H1 (cell line): ENCODE results near the gene HS6ST2. TPM values are rescaled to one million over a fixed set of nuclear protein-coding genes. Genes with fewer than 3 reads are reported as not detected.

Experiments
- CTCF ChIA-PET: fragments of 300-600 bp; sonication (Branson Sonifier 250); formaldehyde crosslinking; loops from one replicate; lab custom pipeline; 2021; ENCODE audit not compliant: partially characterized antibody; lab: Charles Lee
- POLR2A ChIA-PET: fragments of 300-600 bp; sonication (Branson Sonifier 250); formaldehyde crosslinking; loops from one replicate; lab custom pipeline; 2021; ENCODE audit warnings: inconsistent platforms; ENCODE audit not compliant: partially characterized antibody; lab: Charles Lee
- DNase-seq, 2 experiments: peaks; one replicate each; pipeline versions ENCODE4 v3.0.0 to v3.0.0-alpha.2; 2010 to 2022; ENCODE audit warnings: low spot score in 2 of 2, low read depth in 1 of 2, mixed read lengths in 1 of 2
- FAIRE-seq: peaks from 2 replicates; lab custom pipeline; 2011; peaks lifted over from hg19 to GRCh38; lab: Jason Lieb, UNC
- H2AFZ ChIP-seq: 2 replicates; pipeline ENCODE4 v1.8.1; 2012; ENCODE audit warnings: low read length, inconsistent platforms
- H2AK5ac ChIP-seq: 2 replicates; pipeline ENCODE4 v1.6.1; 2013; ENCODE audit warnings: low read depth, low read length
- H2BK120ac ChIP-seq: replicated peaks from 2 replicates; pipeline ENCODE3; 2013; ENCODE audit warnings: low read depth, low read length, inconsistent platforms
- H2BK12ac ChIP-seq: 2 replicates; pipeline ENCODE4 v1.6.1; 2013; ENCODE audit warnings: low read depth, low read length
- H2BK15ac ChIP-seq: 2 replicates; pipeline ENCODE4 v1.6.1; 2013; ENCODE audit warnings: low read length
- H2BK20ac ChIP-seq: 2 replicates; pipeline ENCODE4 v1.6.1; 2013; ENCODE audit warnings: low read length
- H2BK5ac ChIP-seq: 2 replicates; pipeline ENCODE4 v1.6.1; 2013; ENCODE audit warnings: low read depth, low read length
- H3K14ac ChIP-seq: 2 replicates; pipeline ENCODE4 v1.6.1; 2013; ENCODE audit warnings: inconsistent platforms; ENCODE audit not compliant: insufficient read length
- H3K18ac ChIP-seq: 2 replicates; pipeline ENCODE4 v1.6.1; 2013; ENCODE audit warnings: low read length; ENCODE audit errors: extremely low read depth
- H3K23ac ChIP-seq: 2 replicates; pipeline ENCODE4 v1.6.1; 2013; ENCODE audit warnings: inconsistent platforms; ENCODE audit not compliant: insufficient read length
- H3K23me2 ChIP-seq: 2 replicates; pipeline ENCODE4 v1.6.1; 2013; ENCODE audit warnings: low read depth, low read length
- H3K27ac ChIP-seq: 2 replicates; pipeline ENCODE4 v1.6.1; 2011; ENCODE audit warnings: low read depth, low read length, inconsistent platforms
- H3K27me3 ChIP-seq, 4 experiments: replicated peaks in 1 of 4; 1 replicate in 1 of 4; 2 replicates in 3 of 4; pipeline versions ENCODE4 v1.6.1 to v1.8.1; 2011 to 2013; ENCODE audit warnings: low read length in 3 of 4, mild to moderate bottlenecking in 3 of 4, inconsistent platforms in 2 of 4, mixed read lengths in 2 of 4, moderate library complexity in 1 of 4; ENCODE audit not compliant: control insufficient read depth in 3 of 4, insufficient read depth in 3 of 4; ENCODE audit errors: extremely low read depth in 1 of 4
- H3K36me3 ChIP-seq, 4 experiments: 2 replicates each; pipeline versions ENCODE4 v1.6.1 to v1.8.1; 2011 to 2013; ENCODE audit warnings: mild to moderate bottlenecking in 4 of 4, low read length in 3 of 4, moderate library complexity in 2 of 4, control low read depth in 1 of 4, inconsistent platforms in 1 of 4; ENCODE audit not compliant: insufficient read depth in 4 of 4, control insufficient read depth in 2 of 4
- H3K4ac ChIP-seq: replicated peaks from 2 replicates; pipeline ENCODE3; 2013; ENCODE audit warnings: low read length, low read depth, mixed read lengths, inconsistent platforms; ENCODE audit not compliant: insufficient read length
- H3K4me1 ChIP-seq, 4 experiments: replicated peaks in 1 of 4; 1 replicate in 1 of 4; 2 replicates in 3 of 4; pipeline versions ENCODE4 v1.6.1 to v1.8.1; 2011 to 2013; ENCODE audit warnings: low read length in 3 of 4, inconsistent platforms in 2 of 4, mixed read lengths in 1 of 4; ENCODE audit not compliant: insufficient read depth in 4 of 4, control insufficient read depth in 3 of 4
- H3K4me2 ChIP-seq, 2 experiments: 2 replicates each; pipeline versions ENCODE4 v1.6.1 to v1.8.1; 2011 to 2013; ENCODE audit warnings: low read depth in 2 of 2, low read length in 2 of 2, control low read depth in 1 of 2, inconsistent platforms in 1 of 2, mild to moderate bottlenecking in 1 of 2; ENCODE audit not compliant: insufficient read depth in 1 of 2
- H3K4me3 ChIP-seq, 4 experiments: fragments of 200-600, 300-600 bp in 1 of 4; sonication (generic), shearing (Covaris generic), sonication (Bioruptor Twin) in 1 of 4; 2 replicates each; pipeline versions ENCODE4 v1.5.1 to v1.8.1; 2011 to 2016; ENCODE audit warnings: low read length in 4 of 4, low read depth in 3 of 4, control low read depth in 2 of 4, inconsistent platforms in 2 of 4, mild to moderate bottlenecking in 2 of 4, mixed read lengths in 1 of 4, moderate library complexity in 1 of 4; ENCODE audit not compliant: insufficient read depth in 2 of 4; ENCODE audit errors: extremely low read depth in 1 of 4
- H3K56ac ChIP-seq: replicated peaks from 2 replicates; pipeline ENCODE3; 2013; ENCODE audit warnings: low read depth, mild to moderate bottlenecking, mixed read lengths, low read length, inconsistent platforms; ENCODE audit not compliant: insufficient read length
- H3K79me1 ChIP-seq: 2 replicates; pipeline ENCODE4 v1.6.1; 2013; ENCODE audit warnings: low read depth, low read length, control low read depth
- H3K79me2 ChIP-seq, 2 experiments: 2 replicates each; pipeline versions ENCODE4 v1.6.1 to v1.8.1; 2012 to 2013; ENCODE audit warnings: low read length in 2 of 2, mild to moderate bottlenecking in 2 of 2, inconsistent platforms in 1 of 2; ENCODE audit not compliant: insufficient read depth in 2 of 2, control insufficient read depth in 1 of 2
- H3K9ac ChIP-seq, 4 experiments: replicated peaks in 1 of 4; 1 replicate in 1 of 4; 2 replicates in 3 of 4; pipeline versions ENCODE4 v1.6.1 to v1.8.1; 2011 to 2013; ENCODE audit warnings: low read depth in 3 of 4, low read length in 3 of 4, control low read depth in 2 of 4, mild to moderate bottlenecking in 2 of 4, moderate library complexity in 2 of 4, inconsistent platforms in 1 of 4; ENCODE audit errors: extremely low read depth in 1 of 4
- H3K9me3 ChIP-seq, 2 experiments: 2 replicates each; pipeline versions ENCODE4 v1.6.1 to v1.8.1; 2012 to 2013; ENCODE audit warnings: mild to moderate bottlenecking in 2 of 2, moderate library complexity in 2 of 2, control low read depth in 1 of 2, inconsistent platforms in 1 of 2, low read depth in 1 of 2, low read length in 1 of 2, mixed read lengths in 1 of 2; ENCODE audit not compliant: insufficient read depth in 2 of 2
- H4K20me1 ChIP-seq, 2 experiments: replicated peaks in 1 of 2; 2 replicates each; pipeline versions ENCODE3 to v1.8.1; 2011 to 2013; ENCODE audit warnings: inconsistent platforms in 2 of 2, low read length in 2 of 2, mild to moderate bottlenecking in 1 of 2; ENCODE audit not compliant: insufficient read depth in 2 of 2, control insufficient read depth in 1 of 2
- H4K5ac ChIP-seq: 2 replicates; pipeline ENCODE4 v1.6.1; 2013; ENCODE audit warnings: low read length, low read depth, mixed read lengths, inconsistent platforms; ENCODE audit not compliant: insufficient read length
- H4K8ac ChIP-seq: 2 replicates; pipeline ENCODE4 v1.8.0; 2013; ENCODE audit warnings: mild to moderate bottlenecking, moderate library complexity, low read length, inconsistent platforms; ENCODE audit not compliant: insufficient read depth; ENCODE audit errors: extremely low read depth
- H4K91ac ChIP-seq: replicated peaks from 2 replicates; pipeline ENCODE3; 2013; ENCODE audit warnings: low read length, mixed read lengths, inconsistent platforms; ENCODE audit not compliant: insufficient read length
- ATF3 ChIP-seq: IDR thresholded peaks from 2 replicates; pipeline ENCODE4 v1.6.1; 2011; ENCODE audit warnings: low read depth, mild to moderate bottlenecking, low read length; ENCODE audit not compliant: insufficient read depth
- CBX5 ChIP-seq: fragments of 300-800, 300-1000 bp; sonication (generic); IDR thresholded peaks from 2 replicates; pipeline ENCODE4 v1.7.1; 2016; ENCODE audit warnings: antibody characterized with exemption, low read length, low read depth
- CEBPB ChIP-seq: IDR thresholded peaks from 2 replicates; pipeline ENCODE4 v1.6.1; 2012; ENCODE audit warnings: low read depth, low read length
- E2F6 ChIP-seq: IDR thresholded peaks from 2 replicates; pipeline ENCODE4 v1.6.1; 2012; ENCODE audit warnings: inconsistent platforms
- GTF2F1 ChIP-seq: IDR thresholded peaks from 2 replicates; pipeline ENCODE4 v1.6.1; 2012; ENCODE audit warnings: low read depth, low read length, improper control_type of control experiment, borderline replicate concordance
- JUN ChIP-seq: IDR thresholded peaks from 2 replicates; pipeline ENCODE4 v1.6.1; 2011; ENCODE audit warnings: low read depth, mild to moderate bottlenecking, improper control_type of control experiment, low read length
- JUND ChIP-seq: IDR thresholded peaks from 2 replicates; pipeline ENCODE4 v1.6.1; 2011; ENCODE audit warnings: mild to moderate bottlenecking, improper control_type of control experiment, low read length
- KDM1A ChIP-seq: fragments of 200-600, 300-600 bp; sonication (generic); IDR thresholded peaks from 2 replicates; pipeline ENCODE4 v1.7.1; 2016; ENCODE audit warnings: mild to moderate bottlenecking, low read length, borderline replicate concordance
- NRF1 ChIP-seq: IDR thresholded peaks from 2 replicates; pipeline ENCODE4 v1.6.1; 2011; ENCODE audit warnings: mild to moderate bottlenecking, low read depth, low read length, improper control_type of control experiment
- SP2 ChIP-seq: IDR thresholded peaks from 2 replicates; pipeline ENCODE4 v1.6.1; 2012; ENCODE audit warnings: mild to moderate bottlenecking, low read length, inconsistent platforms
- SP4 ChIP-seq: IDR thresholded peaks from 2 replicates; pipeline ENCODE4 v1.6.1; 2012; ENCODE audit warnings: low read length, inconsistent platforms
- SRF ChIP-seq: IDR thresholded peaks from 2 replicates; pipeline ENCODE4 v1.6.1; 2011; ENCODE audit warnings: mild to moderate bottlenecking, low read depth, low read length, moderate library complexity
- SUZ12 ChIP-seq: fragments of 200-600 bp; sonication (generic); IDR thresholded peaks from 2 replicates; pipeline ENCODE4 v1.6.1; 2012; ENCODE audit warnings: mild to moderate bottlenecking, inconsistent platforms, low read length, moderate library complexity, mixed read lengths
- TCF12 ChIP-seq: IDR thresholded peaks from 2 replicates; pipeline ENCODE4 v1.6.1; 2011; ENCODE audit warnings: low read depth, mild to moderate bottlenecking, low read length
- YY1 ChIP-seq: IDR thresholded peaks from 2 replicates; pipeline ENCODE4 v1.6.1; 2011; ENCODE audit warnings: low read depth, mild to moderate bottlenecking, low read length
- WGBS, 2 experiments: shearing (Covaris generic) in 1 of 2; methylation state at CpG; one replicate each; pipeline versions ENCODE4 v1.1.6 to v1.1.7; 2013 to 2015; ENCODE audit warnings: low lambda C conversion rate in 2 of 2, mixed read lengths in 2 of 2, inconsistent platforms in 1 of 2, low coverage in 1 of 2, missing lambda C conversion rate in 1 of 2; ENCODE audit not compliant: insufficient replicate concordance in 2 of 2, insufficient coverage in 1 of 2, insufficient read length in 1 of 2; ENCODE audit errors: extremely low coverage in 1 of 2, missing lambda C conversion rate in 1 of 2; 5-methylcytosine and 5-hydroxymethylcytosine counted together
- polyA plus RNA-seq, 7 experiments: library from polyadenylated mRNA; depleted of rRNA in 3 of 7; stranded (reverse) in 5 of 7; unstranded in 2 of 7; fragments of >200 nt in 5 of 7; fragments of 200-250 nt in 2 of 7; gene quantifications; 1 replicate in 5 of 7; 2 replicates in 1 of 7; 4 replicates in 1 of 7; pipeline versions ENCODE4 v1.2.1 to v1.2.3, GENCODE V29; 2011 to 2013; ENCODE audit warnings: missing spikeins in 2 of 7, mixed read lengths in 2 of 7
- total RNA-seq: library from RNA; stranded (reverse); fragmentation: NEBNext Ultra II Directional; extraction: Animal tissue kit (Norgen Biotek cat#: 25700); gene quantifications from 2 replicates; pipeline ENCODE4 v1.2.1, GENCODE V29; 2021

Gene HS6ST2
- total and polyA plus RNA-seq, 2 of the 8 experiments (the other 6 are each of a cell fraction or from before 2014, with no cell fraction given), result 3.9 TPM

DNA sequence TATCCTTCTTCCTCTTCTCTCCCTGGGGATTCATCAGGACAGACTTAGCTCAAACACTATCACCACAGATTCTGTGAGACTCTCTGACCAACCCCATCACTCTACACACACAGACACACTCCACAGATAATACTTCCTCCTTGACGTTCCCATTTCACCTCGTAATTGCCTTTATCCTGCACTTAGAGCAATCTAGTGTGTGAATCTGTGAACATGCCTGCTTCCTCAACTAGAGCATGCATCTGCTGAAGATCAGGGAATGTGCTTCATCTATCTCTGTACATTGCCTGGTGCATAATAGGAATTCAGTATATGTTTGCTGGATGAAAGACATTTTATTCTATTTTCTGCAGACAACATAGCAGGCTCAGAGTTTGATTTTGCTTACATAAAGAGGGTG, 25.1 kb upstream of the HS6ST2 start:
- no peak overlapping the region for H3K4me3 ChIP-seq
- ChIA-PET POLR2A (no interaction called here), CTCF (interaction anchor here (0.7 to 1.3 kb wide), 3 partner anchors 22 to 243 kb away, joined by 3 to 4 read pairs (median 3); no protein-coding TSS in a partner anchor)
- no peak overlapping the region for H2BK15ac ChIP-seq
- H3K56ac ChIP-seq, result no peak overlapping the region
- H3K23me2 ChIP-seq, result no peaks in the 10 kb centered on the region
- H3K18ac ChIP-seq, result no peak overlapping the region
- H4K5ac ChIP-seq, result no peak overlapping the region
- WGBS, 2 experiments, result 81% methylated on average over 2 of the region's 2 CpGs; no CpG with 5 or more reads in 1 of the 2 experiments
- FAIRE-seq (no peak), DNase-seq (no peak)
- H2BK120ac ChIP-seq, result no peak overlapping the region
- no peak overlapping the region for H4K91ac ChIP-seq
- no peak overlapping the region for H2BK5ac ChIP-seq
- H3K27me3 ChIP-seq, result no peaks in the 10 kb centered on the region
- no peak overlapping the region for H4K8ac ChIP-seq
- H3K4me1 ChIP-seq, result peaks cover 0 to 3% (median 0%) of the 10 kb centered on the region in 4 experiments; a peak in 2 of 7 replicates
- H3K14ac ChIP-seq, result no peak overlapping the region
- no peaks in the 10 kb centered on the region for H4K20me1 ChIP-seq
- no peak overlapping the region for H3K27ac ChIP-seq
- H3K9ac ChIP-seq, result no peak overlapping the region
- H2AFZ ChIP-seq, result no peak overlapping the region
- no peaks in the 10 kb centered on the region for H3K36me3 ChIP-seq
- H2BK12ac ChIP-seq, result no peak overlapping the region
- no peak overlapping the region for H2BK20ac ChIP-seq
- no peak overlapping the region for H3K23ac ChIP-seq
- no peaks in the 10 kb centered on the region for H3K79me1 ChIP-seq
- H3K4me2 ChIP-seq, result no peak overlapping the region
- H2AK5ac ChIP-seq, result no peak overlapping the region
- no peaks in the 10 kb centered on the region for H3K79me2 ChIP-seq
- H3K9me3 ChIP-seq, result no peaks in the 10 kb centered on the region
- no peak overlapping the region for H3K4ac ChIP-seq
- TF ChIP-seq CEBPB (no peak), SP4 (no peak), KDM1A (no peak), JUN (no peak), JUND (no peak), TCF12 (no peak), NRF1 (no peak), YY1 (no peak), ATF3 (no peak), SP2 (no peak), SUZ12 (no peak), SRF (no peak), GTF2F1 (no peak), E2F6 (no peak), CBX5 (no peak)
